Endothelial cell of umbilical vein (primary cell): ENCODE measurements around the gene PROC. TPM values are rescaled to one million over a fixed set of nuclear protein-coding genes. Genes with fewer than 3 reads are reported as not detected.

Experiments
- BruUV-seq: library from RNA; stranded (reverse); fragments of 400-500 nt; replicated peaks from 2 replicates; lab custom pipeline; 2021; lab: Mats Ljungman, UMichigan
- CTCF ChIA-PET: fragments of 300-600, 350-600 bp; sonication (Branson Sonifier 250); formaldehyde crosslinking; loops from one replicate; lab custom pipeline; 2021; ENCODE audit warnings: antibody characterized with exemption, inconsistent platforms; lab: Charles Lee
- POLR2A ChIA-PET: fragments of 300-600, 350-600 bp; sonication (Branson Sonifier 250); formaldehyde crosslinking; loops from one replicate; lab custom pipeline; 2021; ENCODE audit warnings: antibody characterized with exemption, inconsistent platforms; lab: Charles Lee
- DNase-seq: peaks from one replicate; pipeline ENCODE4 v3.0.0-alpha.2; 2011; ENCODE audit warnings: low read depth, low spot score
- FAIRE-seq: peaks from 2 replicates; lab custom pipeline; 2011; peaks lifted over from hg19 to GRCh38; lab: Jason Lieb, UNC
- H2AFZ ChIP-seq: 2 replicates; pipeline ENCODE4 v1.6.0; 2012; ENCODE audit warnings: low read depth, low read length, control low read depth, inconsistent platforms
- H3K27ac ChIP-seq: 2 replicates; pipeline ENCODE4 v1.5.1; 2011; ENCODE audit warnings: low read depth, mild to moderate bottlenecking, control low read depth, low read length, moderate library complexity; ENCODE audit not compliant: insufficient read depth
- H3K27me3 ChIP-seq, 2 experiments: 2 replicates each; pipeline versions ENCODE4 v1.6.0 to v1.6.1; 2011; ENCODE audit warnings: low read length in 2 of 2, mixed read lengths in 1 of 2; ENCODE audit not compliant: control insufficient read depth in 2 of 2, insufficient read depth in 2 of 2
- H3K36me3 ChIP-seq, 2 experiments: 2 replicates in 1 of 2; 3 replicates in 1 of 2; pipeline ENCODE4 v1.5.1; 2011; ENCODE audit warnings: low read length in 2 of 2, mild to moderate bottlenecking in 1 of 2, moderate library complexity in 1 of 2; ENCODE audit not compliant: control insufficient read depth in 2 of 2, insufficient read depth in 2 of 2; ENCODE audit errors: extremely low read depth in 1 of 2
- H3K4me1 ChIP-seq: 3 replicates; pipeline ENCODE4 v1.5.1; 2011; ENCODE audit warnings: mild to moderate bottlenecking, low read length; ENCODE audit not compliant: control insufficient read depth, insufficient read depth; ENCODE audit errors: extremely low read depth
- H3K4me2 ChIP-seq: 2 replicates; pipeline ENCODE4 v1.6.1; 2011; ENCODE audit warnings: low read length, control low read depth, mixed read lengths; ENCODE audit not compliant: insufficient read depth
- H3K4me3 ChIP-seq, 3 experiments: fragments of 200-600 bp in 1 of 3; sonication (generic), shearing (Covaris generic) in 1 of 3; replicated peaks in 1 of 3; 2 replicates each; pipeline ENCODE4 v1.5.1; 2011 to 2016; ENCODE audit warnings: control low read depth in 3 of 3, low read length in 3 of 3, mild to moderate bottlenecking in 2 of 3, inconsistent platforms in 1 of 3, low read depth in 1 of 3, moderate library complexity in 1 of 3; ENCODE audit not compliant: insufficient read depth in 1 of 3
- H3K79me2 ChIP-seq: 2 replicates; pipeline ENCODE4 v1.6.0; 2012; ENCODE audit warnings: low read length, inconsistent platforms; ENCODE audit not compliant: control insufficient read depth, insufficient read depth
- H3K9ac ChIP-seq: replicated peaks from 2 replicates; pipeline ENCODE3; 2011; ENCODE audit warnings: low read length, control low read depth; ENCODE audit not compliant: insufficient read depth; ENCODE audit errors: extremely low read depth
- H3K9me1 ChIP-seq: replicated peaks from 3 replicates; pipeline ENCODE4 v1.6.0; 2011; ENCODE audit warnings: mild to moderate bottlenecking, low read length; ENCODE audit not compliant: control insufficient read depth, insufficient read depth; ENCODE audit errors: extremely low read depth
- H3K9me3 ChIP-seq: replicated peaks from 2 replicates; pipeline ENCODE4 v1.5.1; 2012; ENCODE audit warnings: low read length, inconsistent platforms; ENCODE audit not compliant: control insufficient read depth, insufficient read depth
- H4K20me1 ChIP-seq: replicated peaks from 2 replicates; pipeline ENCODE3; 2011; ENCODE audit warnings: mild to moderate bottlenecking, low read length; ENCODE audit not compliant: control insufficient read depth, insufficient read depth; ENCODE audit errors: extremely low read depth
- GATA2 ChIP-seq: IDR thresholded peaks from 2 replicates; pipeline ENCODE4 v1.7.0; 2011; ENCODE audit warnings: low read depth, mild to moderate bottlenecking, moderate library complexity, mixed read lengths, low read length; ENCODE audit not compliant: insufficient read length, insufficient read depth
- dilution Hi-C: fragments of 300-500 bp; cut with MboI; formaldehyde crosslinking; loops from one replicate; pipeline ENCODE4 v1.15.0; 2019; ENCODE audit warnings: low sequenced_read_pairs; ENCODE audit not compliant: extremely low pct_ligation_motif_present
- intact Hi-C: fragments of 100-400 bp; cut with micrococcal nuclease; formaldehyde crosslinking; loops from one replicate; pipeline ENCODE4 v1.10.0; 2022
- polyA plus RNA-seq, 4 experiments: library from polyadenylated mRNA; depleted of rRNA in 3 of 4; stranded (reverse) in 3 of 4; unstranded in 1 of 4; fragments of >200 nt; gene quantifications; 2 replicates each; pipeline versions ENCODE4 v1.2.1 to v1.2.3, GENCODE V29; 2011 to 2012; ENCODE audit warnings: missing spikeins in 1 of 4
- total RNA-seq: library from RNA; stranded (reverse); gene quantifications from 2 replicates; pipeline ENCODE4 v1.2.3, GENCODE V29; 2021
- TF ChIP-seq, protein P1 (sequence below), 2 donors: IDR thresholded peaks; 1 replicate in 1 of 2; 2 replicates in 1 of 2; pipeline ENCODE4 v1.5.1; 2011; ENCODE audit warnings: low read length in 2 of 2, mild to moderate bottlenecking in 2 of 2, moderate library complexity in 2 of 2, control low read depth in 1 of 2, inconsistent platforms in 1 of 2, low read depth in 1 of 2; ENCODE audit not compliant: insufficient read depth in 1 of 2; ENCODE audit errors: extremely low read depth in 1 of 2
- TF ChIP-seq, protein P2 (sequence below): IDR thresholded peaks from 2 replicates; pipeline ENCODE4 v1.6.1; 2011; ENCODE audit not compliant: insufficient read depth, insufficient read length

Gene PROC
- total and polyA plus RNA-seq, 2 donors (not counting 3 experiments of a cell fraction or from before 2014, with no cell fraction given) = not detected

DNA sequence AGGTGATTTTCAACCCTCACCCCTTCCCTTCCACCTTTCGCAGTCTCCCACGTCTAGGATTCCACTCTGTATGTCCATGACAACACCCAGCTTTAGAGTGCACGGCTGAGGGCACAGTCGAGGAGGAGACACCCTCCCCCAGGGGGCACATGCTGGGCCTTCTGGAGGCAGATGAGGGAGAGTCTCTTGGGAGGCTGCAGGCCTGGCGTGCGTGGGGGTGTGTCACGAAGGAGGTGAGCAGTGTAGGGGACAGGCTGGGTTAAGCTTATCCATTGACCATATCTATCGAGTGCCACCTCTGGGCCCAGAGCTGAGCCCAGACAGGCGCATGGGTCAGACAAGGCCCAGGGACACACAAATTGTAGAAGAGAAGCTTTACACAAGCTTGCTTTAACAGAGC lies 18.8 kb downstream of the PROC start:
- Histone ChIP-seq H3K9me1 (no peaks in the 10 kb centered on the region), H4K20me1 (no peaks in the 10 kb centered on the region), H3K79me2 (no peaks in the 10 kb centered on the region), H3K4me3 (no peak overlapping the region), H3K27me3 (no peaks in the 10 kb centered on the region), H3K4me2 (no peak overlapping the region), H3K9me3 (no peaks in the 10 kb centered on the region), H3K27ac (no peak overlapping the region), H2AFZ (no peak overlapping the region), H3K36me3 (no peaks in the 10 kb centered on the region), H3K9ac (no peak overlapping the region), H3K4me1 (no peaks in the 10 kb centered on the region)
- POLR2A ChIA-PET = no interaction called here
- DNase-seq (no peak), FAIRE-seq (no peak)
- CTCF ChIA-PET = interaction anchor here (1.6 kb wide), 1 partner anchor 21 kb away, joined by 4 read pairs; no protein-coding TSS in a partner anchor
- TF ChIP-seq, protein P1, sequence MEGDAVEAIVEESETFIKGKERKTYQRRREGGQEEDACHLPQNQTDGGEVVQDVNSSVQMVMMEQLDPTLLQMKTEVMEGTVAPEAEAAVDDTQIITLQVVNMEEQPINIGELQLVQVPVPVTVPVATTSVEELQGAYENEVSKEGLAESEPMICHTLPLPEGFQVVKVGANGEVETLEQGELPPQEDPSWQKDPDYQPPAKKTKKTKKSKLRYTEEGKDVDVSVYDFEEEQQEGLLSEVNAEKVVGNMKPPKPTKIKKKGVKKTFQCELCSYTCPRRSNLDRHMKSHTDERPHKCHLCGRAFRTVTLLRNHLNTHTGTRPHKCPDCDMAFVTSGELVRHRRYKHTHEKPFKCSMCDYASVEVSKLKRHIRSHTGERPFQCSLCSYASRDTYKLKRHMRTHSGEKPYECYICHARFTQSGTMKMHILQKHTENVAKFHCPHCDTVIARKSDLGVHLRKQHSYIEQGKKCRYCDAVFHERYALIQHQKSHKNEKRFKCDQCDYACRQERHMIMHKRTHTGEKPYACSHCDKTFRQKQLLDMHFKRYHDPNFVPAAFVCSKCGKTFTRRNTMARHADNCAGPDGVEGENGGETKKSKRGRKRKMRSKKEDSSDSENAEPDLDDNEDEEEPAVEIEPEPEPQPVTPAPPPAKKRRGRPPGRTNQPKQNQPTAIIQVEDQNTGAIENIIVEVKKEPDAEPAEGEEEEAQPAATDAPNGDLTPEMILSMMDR (IDR thresholded peaks at IDR 0.05; ENCODE audit: extremely low read depth in 1 of 2, insufficient read depth in 1 of 2, low read depth in 1 of 2, low read length in 2 of 2) = no peak
- TF ChIP-seq, protein P2, sequence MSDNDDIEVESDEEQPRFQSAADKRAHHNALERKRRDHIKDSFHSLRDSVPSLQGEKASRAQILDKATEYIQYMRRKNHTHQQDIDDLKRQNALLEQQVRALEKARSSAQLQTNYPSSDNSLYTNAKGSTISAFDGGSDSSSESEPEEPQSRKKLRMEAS = no peak
- TF ChIP-seq GATA2 = no peak
- intact Hi-C loops = no loop called here
- no TSS peak for BruUV-seq
- dilution Hi-C loops = no loop called here
